VCaP (cell line): Measurements from ENCODE around the gene OBP2A.

Experiments
- H3K27ac ChIP-seq: fragments of 450-650 bp; 2 replicates; pipeline ENCODE4 v1.5.1; 2017
- CTCF ChIP-seq: fragments of 450-650 bp; conservative IDR thresholded peaks from 2 replicates; pipeline ENCODE4 v1.5.1; 2017; ENCODE audit warnings: mild to moderate bottlenecking, moderate library complexity

OBP2A gene

DNA sequence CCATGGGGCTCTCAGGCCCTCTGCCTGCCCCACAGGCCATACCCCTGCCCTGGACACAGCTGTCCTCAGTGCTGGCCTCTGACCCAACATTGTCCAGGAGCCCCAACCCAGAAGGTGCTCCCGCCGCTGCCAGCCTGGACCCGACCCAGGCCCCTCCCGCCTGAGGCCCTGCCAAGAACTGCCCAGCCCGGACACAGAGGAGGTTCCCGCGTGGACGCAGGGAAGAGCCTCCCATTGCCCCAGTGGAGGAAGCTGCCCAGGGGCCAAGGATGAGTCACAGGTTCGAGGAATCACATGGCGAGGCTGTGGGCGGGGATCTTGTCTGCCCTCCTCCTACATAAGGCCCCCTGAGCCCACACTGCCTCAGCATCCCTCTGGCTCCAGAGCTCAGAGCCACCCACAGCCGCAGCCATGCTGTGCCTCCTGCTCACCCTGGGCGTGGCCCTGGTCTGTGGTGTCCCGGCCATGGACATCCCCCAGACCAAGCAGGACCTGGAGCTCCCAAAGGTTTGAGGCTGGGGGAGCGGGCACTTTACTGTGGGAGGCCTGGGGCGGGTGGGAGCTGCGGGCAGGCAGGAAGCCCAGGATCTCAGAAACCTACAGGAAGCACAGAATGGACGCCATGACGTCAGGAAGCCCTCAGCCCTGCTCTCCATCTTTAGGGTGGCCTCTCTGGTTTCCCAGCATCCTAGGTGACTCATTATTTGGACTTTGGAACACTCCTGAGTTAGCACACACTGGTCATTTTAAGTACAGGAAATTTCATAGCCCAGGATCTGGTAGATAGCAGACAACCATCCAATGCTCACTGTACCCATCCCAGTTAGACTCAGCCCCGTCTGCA, 15.7 kb downstream of the OBP2A start, which contains the start of gene PAEP:
PAEP (plus strand) TSS at position 366 of the 844 bp plus-strand sequence.
- no peak for TF ChIP-seq CTCF
- no peak within 1 kb of the TSS for H3K27ac ChIP-seq

GRCh38 chr9:135562235-135562745, 16.4 kb downstream of the OBP2A start:
- TF ChIP-seq CTCF, result no peak
- no peak overlapping the region for H3K27ac ChIP-seq

DNA sequence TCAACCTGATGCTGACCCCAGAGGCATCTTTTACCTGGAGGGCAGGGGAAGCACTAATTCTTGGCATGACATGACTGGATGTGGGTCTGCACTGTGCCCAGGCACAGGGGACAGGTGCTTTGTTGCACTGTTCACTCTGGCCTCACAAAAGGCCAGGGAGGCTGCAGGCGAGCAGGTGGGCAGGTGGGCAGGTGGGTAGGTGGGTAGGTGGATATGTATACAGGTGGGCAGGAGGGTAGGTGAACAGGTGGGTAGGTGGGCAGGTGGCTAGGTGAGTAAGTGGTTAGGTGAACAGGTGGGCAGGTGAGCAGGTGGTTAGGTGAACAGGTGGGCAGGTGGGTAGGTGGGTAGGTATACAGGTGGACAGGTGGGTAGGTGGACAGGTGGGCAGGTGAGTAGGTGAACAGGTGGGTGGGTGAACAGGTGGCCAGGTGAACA, 17.1 kb downstream of the OBP2A start:
- TF ChIP-seq CTCF, result no peak
- H3K27ac ChIP-seq, result no peak overlapping the region

DNA sequence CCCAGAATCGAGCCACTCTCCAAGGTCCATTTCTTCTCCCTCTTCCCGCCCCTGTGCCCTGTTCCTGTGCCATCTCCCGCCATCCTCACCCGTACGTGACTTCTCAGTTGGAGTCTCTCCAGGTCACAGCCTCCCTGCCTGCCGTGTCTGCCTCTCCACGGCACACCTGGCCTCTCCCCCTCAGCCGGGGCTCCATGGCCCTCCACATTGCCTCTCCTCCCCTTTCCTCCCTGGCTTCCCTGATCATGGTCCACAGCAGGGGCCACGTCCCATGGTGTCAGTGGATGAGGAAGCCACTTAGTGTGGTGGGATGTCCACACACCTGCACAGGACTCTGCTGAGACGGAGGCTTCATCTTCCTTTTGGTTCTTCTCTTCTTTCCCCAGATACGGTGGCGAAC, 17.9 kb downstream of the OBP2A start:
- H3K27ac ChIP-seq, result no peak overlapping the region
- TF ChIP-seq CTCF, result no peak

DNA sequence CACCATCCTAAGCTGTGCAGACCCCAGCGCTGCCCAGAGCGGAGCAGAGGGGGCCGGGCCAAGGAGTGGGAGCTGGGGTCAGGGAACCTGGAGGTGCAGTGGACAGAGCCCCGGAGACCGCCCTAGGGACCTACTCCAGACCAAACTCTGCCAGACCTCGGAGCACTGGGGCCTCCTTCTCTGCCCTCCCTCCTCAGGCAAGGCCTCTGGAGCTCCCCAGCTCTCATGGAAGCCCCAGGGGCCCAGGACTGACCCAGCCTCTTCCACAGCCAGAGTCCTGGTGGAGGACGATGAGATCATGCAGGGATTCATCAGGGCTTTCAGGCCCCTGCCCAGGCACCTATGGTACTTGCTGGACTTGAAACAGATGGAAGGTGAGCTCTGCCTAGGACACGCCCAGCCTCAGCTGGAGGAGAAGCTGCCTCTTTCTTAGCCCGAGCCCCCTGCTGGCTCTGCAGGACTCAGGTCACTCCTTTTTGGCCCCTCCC, 19.3 kb downstream of the OBP2A start:
- TF ChIP-seq CTCF, result no peak
- no peak overlapping the region for H3K27ac ChIP-seq

DNA sequence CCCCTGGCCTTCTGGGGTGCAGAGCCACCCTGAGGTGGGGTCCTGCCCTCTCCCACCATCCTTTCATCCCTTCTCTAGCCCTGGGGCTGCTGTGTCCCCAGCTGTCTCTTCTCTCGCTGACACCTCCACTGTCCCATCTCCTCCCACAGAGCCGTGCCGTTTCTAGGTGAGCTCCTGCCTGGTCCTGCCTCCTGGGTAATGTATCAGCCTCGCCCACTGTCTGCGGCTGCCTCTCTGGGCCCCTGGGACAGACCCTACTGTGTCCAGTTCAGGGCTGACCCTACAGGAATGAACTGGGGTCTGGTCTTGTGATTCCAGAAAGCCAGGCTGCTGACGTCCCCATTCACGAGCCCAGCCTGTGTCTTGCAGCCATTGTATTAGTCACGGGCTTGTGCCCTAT, 19.7 kb downstream of the OBP2A start:
- no peak overlapping the region for H3K27ac ChIP-seq
- no peak for TF ChIP-seq CTCF

DNA sequence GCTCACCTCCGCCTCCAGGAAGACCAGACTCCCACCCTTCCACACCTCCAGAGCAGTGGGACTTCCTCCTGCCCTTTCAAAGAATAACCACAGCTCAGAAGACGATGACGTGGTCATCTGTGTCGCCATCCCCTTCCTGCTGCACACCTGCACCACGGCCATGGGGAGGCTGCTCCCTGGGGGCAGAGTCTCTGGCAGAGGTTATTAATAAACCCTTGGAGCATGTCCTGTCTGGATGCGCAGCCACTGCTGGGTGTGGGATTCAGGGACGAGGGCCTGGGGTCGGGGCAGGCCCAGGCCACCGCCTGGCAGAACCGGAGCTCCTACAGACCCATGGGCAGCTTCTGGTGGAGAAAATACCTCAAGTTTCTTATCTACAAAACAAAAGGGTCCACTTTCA, 20.6 kb downstream of the OBP2A start:
- no peak for TF ChIP-seq CTCF
- no peak overlapping the region for H3K27ac ChIP-seq
